ENCODE measurements around the gene GCN1.
"Not testable (repeated sequence)": the region's sequence is repeated elsewhere in the genome, so short reads cannot be mapped to it uniquely, and the experiment has no call there.

Gene GCN1

GRCh38 chr12:120213758-120214157, 19.2 kb upstream of the GCN1 start:
- Histone ChIP-seq H3K4me1 (no peaks in the 10 kb centered on the region), H3K27me3 (ENCODE audit: low read depth) (no peaks in the 10 kb centered on the region), H3K4me3 (no peak overlapping the region), H3K36me3 (replicated peaks) (peaks cover 42% of the 10 kb centered on the region), H3K9me3 (no peaks in the 10 kb centered on the region)
- in situ Hi-C loops (cut with MboI; ENCODE audit: low sequenced_read_pairs), result no loop called here
- DNase-seq (ENCODE audit: low spot score in 2 of 2), result no peak

- H3K4me3 ChIP-seq; DNase-seq (ENCODE audit: low spot score in 2 of 2); H3K4me1 ChIP-seq; H3K9me3 ChIP-seq; H3K27me3 ChIP-seq (ENCODE audit: low read depth); in situ Hi-C loops (cut with MboI; ENCODE audit: low sequenced_read_pairs): not testable (repeated sequence)
- peaks cover 39% of the 10 kb centered on the region for H3K36me3 ChIP-seq (replicated peaks)
These were observed 18.7 kb upstream of the GCN1 start for GRCh38 chr12:120213182-120213581.

GRCh38 chr12:120212301-120212700, 17.8 kb upstream of the GCN1 start:
- in situ Hi-C loops (cut with MboI; ENCODE audit: low sequenced_read_pairs), result no loop called here
- Histone ChIP-seq H3K9me3 (no peaks in the 10 kb centered on the region), H3K27me3 (ENCODE audit: low read depth) (no peaks in the 10 kb centered on the region), H3K4me3 (no peak overlapping the region), H3K4me1 (no peaks in the 10 kb centered on the region), H3K36me3 (replicated peaks) (peaks cover 44% of the 10 kb centered on the region)
- no peak for DNase-seq (ENCODE audit: low spot score in 2 of 2)

- no peak for DNase-seq (ENCODE audit: low spot score in 2 of 2)
- Histone ChIP-seq H3K27me3 (ENCODE audit: low read depth) (no peaks in the 10 kb centered on the region), H3K4me1 (no peaks in the 10 kb centered on the region), H3K4me3 (no peak overlapping the region), H3K9me3 (no peaks in the 10 kb centered on the region), H3K36me3 (replicated peaks) (peaks cover 48% of the 10 kb centered on the region)
- in situ Hi-C loops (cut with MboI; ENCODE audit: low sequenced_read_pairs), result no loop called here
These were observed 17.4 kb upstream of the GCN1 start for GRCh38 chr12:120211904-120212283.

- Histone ChIP-seq H3K4me3 (no peak overlapping the region), H3K36me3 (replicated peaks) (peaks cover 48% of the 10 kb centered on the region), H3K4me1 (no peaks in the 10 kb centered on the region), H3K27me3 (ENCODE audit: low read depth) (no peaks in the 10 kb centered on the region), H3K9me3 (no peaks in the 10 kb centered on the region)
- in situ Hi-C loops (cut with MboI; ENCODE audit: low sequenced_read_pairs), result no loop called here
- no peak for DNase-seq (ENCODE audit: low spot score in 2 of 2)
These were observed 16.9 kb upstream of the GCN1 start for GRCh38 chr12:120211243-120211903.

GRCh38 chr12:120209851-120210250, 15.3 kb upstream of the GCN1 start:
- H3K9me3 ChIP-seq, result no peaks in the 10 kb centered on the region
- in situ Hi-C loops (cut with MboI; ENCODE audit: low sequenced_read_pairs), result no loop called here
- H3K27me3 ChIP-seq (ENCODE audit: low read depth), result no peaks in the 10 kb centered on the region
- DNase-seq (ENCODE audit: low spot score in 2 of 2), result no peak
- no peak overlapping the region for H3K4me3 ChIP-seq
- no peaks in the 10 kb centered on the region for H3K4me1 ChIP-seq
- peaks cover 48% of the 10 kb centered on the region for H3K36me3 ChIP-seq (replicated peaks)

- H3K36me3 ChIP-seq (replicated peaks), result peaks cover 28% of the 10 kb centered on the region
- in situ Hi-C loops (cut with MboI; ENCODE audit: low sequenced_read_pairs), result no loop called here
- H3K27me3 ChIP-seq (ENCODE audit: low read depth), result no peaks in the 10 kb centered on the region
- H3K9me3 ChIP-seq, result no peaks in the 10 kb centered on the region
- DNase-seq (ENCODE audit: low spot score in 2 of 2), result no peak
- H3K4me3 ChIP-seq, result no peak overlapping the region
- H3K4me1 ChIP-seq, result no peaks in the 10 kb centered on the region; the same call in 1 of the 2 replicates
These were observed 12.7 kb upstream of the GCN1 start for GRCh38 chr12:120207227-120207626.

GRCh38 chr12:120206781-120207180, 12.3 kb upstream of the GCN1 start:
- H3K27me3 ChIP-seq (ENCODE audit: low read depth); DNase-seq (ENCODE audit: low spot score in 2 of 2); H3K9me3 ChIP-seq; H3K4me1 ChIP-seq; H3K4me3 ChIP-seq; in situ Hi-C loops (cut with MboI; ENCODE audit: low sequenced_read_pairs): not testable (repeated sequence)
- H3K36me3 ChIP-seq (replicated peaks), result peaks cover 26% of the 10 kb centered on the region

GRCh38 chr12:120206228-120206627, 11.7 kb upstream of the GCN1 start:
- no peaks in the 10 kb centered on the region for H3K27me3 ChIP-seq (ENCODE audit: low read depth)
- no peak overlapping the region for H3K4me3 ChIP-seq
- no peak for DNase-seq (ENCODE audit: low spot score in 2 of 2)
- in situ Hi-C loops (cut with MboI; ENCODE audit: low sequenced_read_pairs), result no loop called here
- H3K36me3 ChIP-seq (replicated peaks), result peaks cover 21% of the 10 kb centered on the region
- no peaks in the 10 kb centered on the region; the same call in 1 of the 2 replicates for H3K4me1 ChIP-seq
- no peaks in the 10 kb centered on the region for H3K9me3 ChIP-seq

GRCh38 chr12:120204171-120204570, 9.7 kb upstream of the GCN1 start:
- DNase-seq (ENCODE audit: low spot score in 2 of 2), result no peak
- no peaks in the 10 kb centered on the region; the same call in 1 of the 2 replicates for H3K4me1 ChIP-seq
- no peaks in the 10 kb centered on the region for H3K9me3 ChIP-seq
- H3K36me3 ChIP-seq (replicated peaks), result peaks cover 26% of the 10 kb centered on the region
- no peak overlapping the region for H3K4me3 ChIP-seq
- no peaks in the 10 kb centered on the region for H3K27me3 ChIP-seq (ENCODE audit: low read depth)
- in situ Hi-C loops (cut with MboI; ENCODE audit: low sequenced_read_pairs), result no loop called here

GRCh38 chr12:120200364-120200800, 5.9 kb upstream of the GCN1 start:
- peak overlapping the region; percentile 99 for H3K4me3 ChIP-seq
- H3K4me1 ChIP-seq, result peaks cover 14% of the 10 kb centered on the region
- H3K9me3 ChIP-seq, result no peaks in the 10 kb centered on the region
- H3K36me3 ChIP-seq (replicated peaks), result peaks cover 53% of the 10 kb centered on the region
- DNase-seq (ENCODE audit: low spot score in 2 of 2), result no peak
- in situ Hi-C loops (cut with MboI; ENCODE audit: low sequenced_read_pairs), result no loop called here
- H3K27me3 ChIP-seq (ENCODE audit: low read depth), result no peaks in the 10 kb centered on the region

GRCh38 chr12:120199595-120200306, 5.2 kb upstream of the GCN1 start:
- in situ Hi-C loops (cut with MboI; ENCODE audit: low sequenced_read_pairs), result no loop called here
- peaks cover 53% of the 10 kb centered on the region for H3K36me3 ChIP-seq (replicated peaks)

GRCh38 chr12:120199025-120199424, 4.5 kb upstream of the GCN1 start:
- Histone ChIP-seq H3K4me1 (peaks cover 21% of the 10 kb centered on the region), H3K36me3 (replicated peaks) (peaks cover 53% of the 10 kb centered on the region)
- in situ Hi-C loops (cut with MboI; ENCODE audit: low sequenced_read_pairs), result no loop called here

More at GRCh38 chr12:120199595-120200306, 5.2 kb upstream of the GCN1 start:
- H3K4me1 ChIP-seq, result peaks cover 21% of the 10 kb centered on the region
- peak overlapping the region; percentile 99 for H3K4me3 ChIP-seq
- DNase-seq (ENCODE audit: low spot score in 2 of 2), result no peak
- H3K9me3 ChIP-seq, result no peaks in the 10 kb centered on the region
- no peaks in the 10 kb centered on the region for H3K27me3 ChIP-seq (ENCODE audit: low read depth)

GRCh38 chr12:120197542-120197887, 3.0 kb upstream of the GCN1 start:
- in situ Hi-C loops (cut with MboI; ENCODE audit: low sequenced_read_pairs), result no loop called here
- Histone ChIP-seq H3K27me3 (ENCODE audit: low read depth) (no peaks in the 10 kb centered on the region), H3K9me3 (no peaks in the 10 kb centered on the region), H3K4me1 (peaks cover 30% of the 10 kb centered on the region), H3K36me3 (replicated peaks) (peaks cover 57% of the 10 kb centered on the region), H3K4me3 (no peak overlapping the region)
- no peak for DNase-seq (ENCODE audit: low spot score in 2 of 2)

More at GRCh38 chr12:120199025-120199424, 4.5 kb upstream of the GCN1 start:
- peak overlapping the region; percentile 99 for H3K4me3 ChIP-seq
- peak in 1 of 2 experiments; percentile 29 for DNase-seq (ENCODE audit: low spot score in 2 of 2)
- H3K27me3 ChIP-seq (ENCODE audit: low read depth), result no peaks in the 10 kb centered on the region
- H3K9me3 ChIP-seq, result no peaks in the 10 kb centered on the region
